Neural progenitor cell (in vitro differentiated cells): ENCODE results near the gene GABBR1. TPM values are rescaled to one million over a fixed set of nuclear protein-coding genes. Genes with fewer than 3 reads are reported as not detected.
A peak's percentile ranks its signal among the peaks of the same experiment; 100 is the strongest.

Experiments
- DNase-seq: peaks from one replicate; pipeline ENCODE4 v3.0.0-alpha.2; 2016; ENCODE audit warnings: low spot score
- H2AFZ ChIP-seq: fragments of 200-600 bp; sonication (generic); replicated peaks from 2 replicates; pipeline ENCODE4 v1.6.1; 2016; ENCODE audit warnings: antibody characterized with exemption
- H3F3A ChIP-seq: fragments of 200-600 bp; sonication (generic); 2 replicates; pipeline ENCODE4 v1.6.1; 2016; ENCODE audit warnings: antibody characterized with exemption, low read depth
- H3K27ac ChIP-seq: fragments of 200-600 bp; sonication (generic); 2 replicates; pipeline ENCODE4 v1.5.1; 2016; ENCODE audit warnings: mild to moderate bottlenecking
- H3K27me3 ChIP-seq: fragments of 200-600 bp; sonication (generic); 2 replicates; pipeline ENCODE4 v1.6.1; 2016; ENCODE audit warnings: mild to moderate bottlenecking, moderate library complexity
- H3K36me3 ChIP-seq: fragments of 200-600 bp; sonication (generic); 2 replicates; pipeline ENCODE4 v1.5.1; 2016
- H3K4me1 ChIP-seq: fragments of 200-600 bp; sonication (generic); 2 replicates; pipeline ENCODE4 v1.6.1; 2016; ENCODE audit warnings: mixed run types
- H3K4me2 ChIP-seq: fragments of 200-600 bp; sonication (generic); 2 replicates; pipeline ENCODE4 v1.6.1; 2016
- H3K4me3 ChIP-seq: fragments of 200-600 bp; sonication (generic); 2 replicates; pipeline ENCODE4 v1.5.1; 2016
- H3K79me2 ChIP-seq: fragments of 200-600 bp; sonication (generic); 2 replicates; pipeline ENCODE4 v1.6.1; 2016; ENCODE audit warnings: low read depth
- H3K9ac ChIP-seq: fragments of 200-600 bp; sonication (generic); 2 replicates; pipeline ENCODE4 v1.6.1; 2016
- H3K9me3 ChIP-seq: fragments of 200-600 bp; sonication (generic); 2 replicates; pipeline ENCODE4 v1.5.1; 2016; ENCODE audit warnings: low read depth
- H4K20me1 ChIP-seq: fragments of 200-600 bp; sonication (generic); 2 replicates; pipeline ENCODE4 v1.6.1; 2016; ENCODE audit warnings: low read depth
- H3K27ac Mint-ChIP-seq: 3 replicates; pipeline ENCODE4 v1.8.0; 2021; ENCODE audit warnings: mixed read lengths
- H3K27me3 Mint-ChIP-seq: 2 replicates; pipeline ENCODE4 v1.8.0; 2022; ENCODE audit warnings: low read depth, mild to moderate bottlenecking, inconsistent platforms, moderate library complexity, mixed read lengths; ENCODE audit not compliant: insufficient read depth
- H3K36me3 Mint-ChIP-seq: 3 replicates; pipeline ENCODE4 v1.8.0; 2021; ENCODE audit warnings: mixed read lengths
- H3K4me1 Mint-ChIP-seq: 3 replicates; pipeline ENCODE4 v1.8.0; 2021; ENCODE audit warnings: mixed read lengths
- H3K4me3 Mint-ChIP-seq: 3 replicates; pipeline ENCODE4 v1.8.0; 2021; ENCODE audit warnings: mild to moderate bottlenecking, moderate library complexity, mixed read lengths
- H3K9me3 Mint-ChIP-seq: 3 replicates; pipeline ENCODE4 v1.8.0; 2020; ENCODE audit warnings: mixed read lengths
- EZH2 ChIP-seq: fragments of 200-600 bp; sonication (generic); IDR thresholded peaks from 2 replicates; pipeline ENCODE4 v1.6.1; 2017; ENCODE audit warnings: antibody characterized with exemption, mild to moderate bottlenecking, moderate library complexity
- EZH2phosphoT487 ChIP-seq: fragments of 200-600 bp; sonication (generic); IDR thresholded peaks from 2 replicates; pipeline ENCODE4 v1.6.1; 2017; ENCODE audit warnings: antibody characterized with exemption
- small RNA-seq: library from RNA; depleted of rRNA; stranded (forward); fragments of <200 nt; gene quantifications from one replicate; pipeline ENCODE3, GENCODE V24; 2015
- total RNA-seq: library from RNA; depleted of rRNA; stranded (reverse); fragments of >200 nt; gene quantifications from 2 replicates; pipeline ENCODE4 v1.2.3, GENCODE V29; 2015; ENCODE audit warnings: low replicate concordance
- TF ChIP-seq, protein P1 (sequence below): fragments of 200-600 bp; sonication (generic); IDR thresholded peaks from 2 replicates; pipeline ENCODE4 v1.5.1; 2017; ENCODE audit warnings: antibody characterized with exemption, mild to moderate bottlenecking

Gene GABBR1
- total RNA-seq, 1 donor from 2014 or later: 25.4 TPM

DNA sequence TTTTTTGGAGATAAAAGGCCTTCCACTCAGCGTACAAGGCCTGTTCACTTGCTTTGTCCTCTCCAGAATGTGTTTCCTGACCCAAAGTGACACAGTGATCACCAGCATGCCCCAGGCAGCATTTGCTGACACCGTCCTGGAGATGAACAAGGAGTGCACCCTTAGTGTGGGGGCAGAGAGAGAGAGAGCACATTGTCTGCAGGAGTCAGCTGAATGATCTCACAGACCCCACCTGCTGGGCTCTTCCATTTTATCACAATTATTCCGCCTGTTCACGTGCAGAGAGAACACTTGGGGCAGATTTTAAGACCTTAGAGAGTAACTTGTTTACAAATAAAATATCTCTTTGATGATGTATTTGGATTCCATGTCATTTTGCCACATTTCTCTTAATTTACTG lies 122.8 kb downstream of the GABBR1 start:
- peaks cover 7% of the 10 kb centered on the region for H3K9me3 Mint-ChIP-seq
- peak overlapping the region; percentile 53 for H3K4me2 ChIP-seq
- TF ChIP-seq EZH2phosphoT487 (no peak), EZH2 (no peak)
- TF ChIP-seq, protein P1, sequence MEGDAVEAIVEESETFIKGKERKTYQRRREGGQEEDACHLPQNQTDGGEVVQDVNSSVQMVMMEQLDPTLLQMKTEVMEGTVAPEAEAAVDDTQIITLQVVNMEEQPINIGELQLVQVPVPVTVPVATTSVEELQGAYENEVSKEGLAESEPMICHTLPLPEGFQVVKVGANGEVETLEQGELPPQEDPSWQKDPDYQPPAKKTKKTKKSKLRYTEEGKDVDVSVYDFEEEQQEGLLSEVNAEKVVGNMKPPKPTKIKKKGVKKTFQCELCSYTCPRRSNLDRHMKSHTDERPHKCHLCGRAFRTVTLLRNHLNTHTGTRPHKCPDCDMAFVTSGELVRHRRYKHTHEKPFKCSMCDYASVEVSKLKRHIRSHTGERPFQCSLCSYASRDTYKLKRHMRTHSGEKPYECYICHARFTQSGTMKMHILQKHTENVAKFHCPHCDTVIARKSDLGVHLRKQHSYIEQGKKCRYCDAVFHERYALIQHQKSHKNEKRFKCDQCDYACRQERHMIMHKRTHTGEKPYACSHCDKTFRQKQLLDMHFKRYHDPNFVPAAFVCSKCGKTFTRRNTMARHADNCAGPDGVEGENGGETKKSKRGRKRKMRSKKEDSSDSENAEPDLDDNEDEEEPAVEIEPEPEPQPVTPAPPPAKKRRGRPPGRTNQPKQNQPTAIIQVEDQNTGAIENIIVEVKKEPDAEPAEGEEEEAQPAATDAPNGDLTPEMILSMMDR: no peak
- H3K36me3 Mint-ChIP-seq: peaks cover 2% of the 10 kb centered on the region
- no peaks in the 10 kb centered on the region for H4K20me1 ChIP-seq
- no peaks in the 10 kb centered on the region for H3K9me3 ChIP-seq
- H3K4me3 Mint-ChIP-seq: peak overlapping the region; percentile 60
- no peak overlapping the region for H3K27ac ChIP-seq
- H3K79me2 ChIP-seq: no peaks in the 10 kb centered on the region
- H3K4me1 Mint-ChIP-seq: peaks cover 22% of the 10 kb centered on the region
- H3K4me1 ChIP-seq: peaks cover 10% of the 10 kb centered on the region
- H3K9ac ChIP-seq: no peak overlapping the region
- H3K4me3 ChIP-seq: no peak overlapping the region
- H3K27me3 ChIP-seq: no peaks in the 10 kb centered on the region
- H3K36me3 ChIP-seq: no peaks in the 10 kb centered on the region
- H2AFZ ChIP-seq: no peak overlapping the region
- no peaks in the 10 kb centered on the region for H3F3A ChIP-seq
- peak overlapping the region; percentile 90 for H3K27ac Mint-ChIP-seq
- H3K27me3 Mint-ChIP-seq: peaks cover 5% of the 10 kb centered on the region
- DNase-seq: peak; percentile 48

Small RNA genes within 50 kb of the gene (small RNA-seq; reads per million reads assigned to genes)
- gene SNORD32B: 0.30 reads per million, percentile 25 among the genes with 10 or more reads in this experiment
- 1.1 reads per million, percentile 80 among the genes with 10 or more reads in this experiment for gene SUMO2P1
- gene TMEM183AP1: not detected

Other genes starting within 250 kb of the GABBR1 start
- gene OR12D2, start 237.6 kb downstream of the GABBR1 start, total RNA-seq: not detected in 2 replicates
- gene OR12D1, start 218.3 kb downstream of the GABBR1 start, total RNA-seq: not detected in 2 replicates
- gene OR10C1, start 193.9 kb downstream of the GABBR1 start, total RNA-seq: not detected in 2 replicates
- not detected in 2 replicates for gene OR11A1, start 176.1 kb downstream of the GABBR1 start, total RNA-seq
- not detected in 2 replicates for gene OR2H1, start 176.0 kb downstream of the GABBR1 start, total RNA-seq
- not detected in 2 replicates for gene MAS1L, start 145.2 kb downstream of the GABBR1 start, total RNA-seq
- not detected in 2 replicates for gene UBD, start 73.5 kb downstream of the GABBR1 start, total RNA-seq
- gene OR2H2, start 48.1 kb downstream of the GABBR1 start, total RNA-seq: not detected in 2 replicates
- not detected in 2 replicates for gene MOG, start 23.9 kb upstream of the GABBR1 start, total RNA-seq
- gene ZFP57, start 48.0 kb upstream of the GABBR1 start, total RNA-seq: not detected in 2 replicates
- gene HLA-F, start 90.3 kb upstream of the GABBR1 start, total RNA-seq: 0.56 TPM in 1 of 2 replicates, not detected in the other
- gene HLA-G, start 194.6 kb upstream of the GABBR1 start, total RNA-seq: not detected in 2 replicates